Endodermal cell (in vitro differentiated cells): ENCODE measurements around the gene PLA2G4A. TPM values are rescaled to one million over a fixed set of nuclear protein-coding genes. Genes with fewer than 3 reads are reported as not detected.

Experiments
- DNase-seq: peaks from one replicate; pipeline ENCODE4 v3.0.0-alpha.2; 2017
- H3K27ac ChIP-seq: 2 replicates; pipeline ENCODE4 v1.5.1; 2013; ENCODE audit warnings: mild to moderate bottlenecking, low read depth, low read length, moderate library complexity
- H3K27me3 ChIP-seq: 2 replicates; pipeline ENCODE4 v1.6.1; 2013; ENCODE audit warnings: mild to moderate bottlenecking, low read length, moderate library complexity; ENCODE audit not compliant: insufficient read depth, control insufficient read depth, poor library complexity, severe bottlenecking
- H3K36me3 ChIP-seq: 2 replicates; pipeline ENCODE4 v1.7.0; 2013; ENCODE audit warnings: mild to moderate bottlenecking, low read length, moderate library complexity; ENCODE audit not compliant: control insufficient read depth, insufficient read depth
- H3K4me1 ChIP-seq: one replicate; pipeline ENCODE4 v1.7.0; 2013; ENCODE audit warnings: low read length; ENCODE audit not compliant: control insufficient read depth, insufficient read depth
- H3K4me3 ChIP-seq: 2 replicates; pipeline ENCODE4 v1.5.1; 2013; ENCODE audit warnings: mild to moderate bottlenecking, low read length, moderate library complexity
- H3K9ac ChIP-seq: 2 replicates; pipeline ENCODE4 v1.6.1; 2013; ENCODE audit warnings: mild to moderate bottlenecking, low read length, moderate library complexity; ENCODE audit not compliant: poor library complexity, severe bottlenecking; ENCODE audit errors: extremely low read depth
- H3K9me3 ChIP-seq: 2 replicates; pipeline ENCODE4 v1.6.1; 2013; ENCODE audit warnings: mild to moderate bottlenecking, low read length, moderate library complexity; ENCODE audit not compliant: control insufficient read depth
- H3K27ac Mint-ChIP-seq: 2 replicates; pipeline ENCODE4 v1.8.0; 2020; ENCODE audit warnings: mixed read lengths
- H3K27me3 Mint-ChIP-seq: 2 replicates; pipeline ENCODE4 v1.8.0; 2021; ENCODE audit warnings: mild to moderate bottlenecking, mixed read lengths; ENCODE audit not compliant: insufficient read depth
- H3K36me3 Mint-ChIP-seq: 2 replicates; pipeline ENCODE4 v1.8.0; 2020; ENCODE audit warnings: low read depth, mixed read lengths
- H3K4me1 Mint-ChIP-seq: 2 replicates; pipeline ENCODE4 v1.8.0; 2020; ENCODE audit warnings: mixed read lengths
- H3K4me3 Mint-ChIP-seq: 2 replicates; pipeline ENCODE4 v1.8.0; 2020; ENCODE audit warnings: mild to moderate bottlenecking, moderate library complexity, mixed read lengths
- H3K9me3 Mint-ChIP-seq: 2 replicates; pipeline ENCODE4 v1.8.0; 2020; ENCODE audit warnings: mild to moderate bottlenecking, mixed read lengths
- WGBS, 2 experiments: methylation state at CpG; one replicate each; pipeline versions ENCODE4 v1.1.5 to v1.1.7; 2013; ENCODE audit warnings: missing lambda C conversion rate in 2 of 2, mixed read lengths in 1 of 2; ENCODE audit not compliant: insufficient coverage in 1 of 2, insufficient read length in 1 of 2; 5-methylcytosine and 5-hydroxymethylcytosine counted together
- long read RNA-seq, 4 experiments: library from polyadenylated mRNA in 2 of 4; library from RNA in 1 of 4; library from capped mRNA in 1 of 4; stranded (forward) in 3 of 4; unstranded in 1 of 4; transcript quantifications; one replicate each; pipeline ENCODE4 v2.0.0, GENCODE V29; 2020 to 2021; ENCODE audit warnings: inconsistent platforms in 1 of 4
- polyA plus RNA-seq, 2 experiments: library from polyadenylated mRNA; stranded (reverse); fragments of 50-300 nt; gene quantifications; one replicate each; pipeline ENCODE4 v1.2.3, GENCODE V29; 2013
- total RNA-seq, 2 donors: library from RNA; stranded (reverse); fragmentation: NEBNext Ultra II Directional in 1 of 2; extraction: Animal tissue kit (Norgen Biotek cat#: 25700) in 1 of 2; gene quantifications; 2 replicates in 1 of 2; 3 replicates in 1 of 2; pipeline ENCODE4 v1.2.1, GENCODE V29; 2021
- TF ChIP-seq, protein P1 (sequence below): fragments of 200-600 bp; sonication (generic); conservative IDR thresholded peaks from 2 replicates; pipeline ENCODE4 v1.5.0; 2021; ENCODE audit warnings: antibody characterized with exemption, mild to moderate bottlenecking

Gene PLA2G4A
- 1 to 10 TPM in 1 of 2 donors, under 1 TPM in 1; 0.35 to 1.2 TPM for total RNA-seq
- 2.5 TPM for polyA plus RNA-seq (2013, experiment 1 of 2)
- 2.1 TPM for polyA plus RNA-seq (2013, experiment 2 of 2)
- long read RNA-seq, experiment 1: 0 reads
- long read RNA-seq, experiment 2, partial matches to known transcripts: 0 of 1 reads
- long read RNA-seq, experiment 2, other reads (novel, unspliced or antisense): 1 of 1 reads
- long read RNA-seq, experiment 3, partial matches to known transcripts: 0 of 3 reads
- long read RNA-seq, experiment 3, other reads (novel, unspliced or antisense): 1 of 3 reads
- long read RNA-seq, experiment 4, partial matches to known transcripts: 0 of 1 reads
- long read RNA-seq, experiment 4, other reads (novel, unspliced or antisense): 0 of 1 reads

DNA sequence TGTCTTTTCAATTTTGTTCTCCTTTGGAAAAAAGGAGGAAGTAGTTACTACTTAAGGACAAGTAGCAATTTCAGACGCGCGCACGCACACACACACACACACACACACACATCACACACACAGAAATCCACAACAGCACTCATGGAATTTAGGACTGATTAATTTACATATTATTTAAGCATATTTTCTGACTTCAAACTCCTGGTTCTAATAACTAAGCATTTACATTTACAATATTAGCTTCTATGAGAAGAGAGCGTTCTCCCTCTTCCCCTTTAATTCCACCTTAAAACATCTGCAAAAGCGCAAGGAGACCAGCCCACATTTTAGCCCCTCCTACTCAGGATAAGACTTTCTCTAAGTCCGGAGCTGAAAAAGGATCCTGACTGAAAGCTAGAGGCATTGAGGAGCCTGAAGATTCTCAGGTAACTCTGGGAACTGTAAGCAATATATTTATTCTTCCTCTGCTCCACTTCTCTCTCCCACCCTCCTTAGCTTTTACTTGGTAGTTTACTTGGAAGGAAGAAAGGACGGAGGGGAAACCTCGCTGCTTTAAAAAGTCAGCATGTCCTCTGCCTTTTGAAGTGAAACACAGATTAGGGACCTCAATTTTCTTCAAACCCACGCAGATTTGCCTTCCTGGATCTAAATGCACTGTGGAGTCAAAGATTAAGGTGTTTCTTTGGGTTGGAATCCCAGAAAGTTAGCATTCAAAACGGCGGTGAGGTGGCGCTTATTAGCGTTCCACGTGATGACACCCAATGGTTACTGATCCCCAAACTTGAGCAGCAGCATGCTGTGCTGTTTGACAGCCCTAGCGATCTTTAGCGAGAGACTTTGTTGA, at the start of gene PLA2G4A:
Gene PLA2G4A (plus strand): TSS at position 339 of the 844 bp plus-strand sequence. CDS start 25,406 bp downstream, outside the sequence.
- Histone ChIP-seq H3K36me3 (no peaks in the 10 kb centered on the region), H3K9ac (no peak within 1 kb of the TSS), H3K27me3 (peaks cover 6% of the 10 kb centered on the region), H3K4me1 (no peaks in the 10 kb centered on the region), H3K9me3 (no peaks in the 10 kb centered on the region), H3K27ac (no peak within 1 kb of the TSS), H3K4me3 (peak within 1 kb of the TSS; percentile 83)
- TF ChIP-seq, protein P1, sequence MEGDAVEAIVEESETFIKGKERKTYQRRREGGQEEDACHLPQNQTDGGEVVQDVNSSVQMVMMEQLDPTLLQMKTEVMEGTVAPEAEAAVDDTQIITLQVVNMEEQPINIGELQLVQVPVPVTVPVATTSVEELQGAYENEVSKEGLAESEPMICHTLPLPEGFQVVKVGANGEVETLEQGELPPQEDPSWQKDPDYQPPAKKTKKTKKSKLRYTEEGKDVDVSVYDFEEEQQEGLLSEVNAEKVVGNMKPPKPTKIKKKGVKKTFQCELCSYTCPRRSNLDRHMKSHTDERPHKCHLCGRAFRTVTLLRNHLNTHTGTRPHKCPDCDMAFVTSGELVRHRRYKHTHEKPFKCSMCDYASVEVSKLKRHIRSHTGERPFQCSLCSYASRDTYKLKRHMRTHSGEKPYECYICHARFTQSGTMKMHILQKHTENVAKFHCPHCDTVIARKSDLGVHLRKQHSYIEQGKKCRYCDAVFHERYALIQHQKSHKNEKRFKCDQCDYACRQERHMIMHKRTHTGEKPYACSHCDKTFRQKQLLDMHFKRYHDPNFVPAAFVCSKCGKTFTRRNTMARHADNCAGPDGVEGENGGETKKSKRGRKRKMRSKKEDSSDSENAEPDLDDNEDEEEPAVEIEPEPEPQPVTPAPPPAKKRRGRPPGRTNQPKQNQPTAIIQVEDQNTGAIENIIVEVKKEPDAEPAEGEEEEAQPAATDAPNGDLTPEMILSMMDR: no peak
- H3K9me3 Mint-ChIP-seq: peaks cover 1% of the 10 kb centered on the region
- peak within 1 kb of the TSS; percentile 59 for H3K4me3 Mint-ChIP-seq
- no peaks in the 10 kb centered on the region for H3K4me1 Mint-ChIP-seq
- peak within 1 kb of the TSS; percentile 12 for H3K27ac Mint-ChIP-seq
- WGBS, 2 experiments: 15 to 31% methylated on average over 9 to 17 of the region's 17 CpGs
- peak; percentile 60 for DNase-seq
- H3K36me3 Mint-ChIP-seq: no peaks in the 10 kb centered on the region
- H3K27me3 Mint-ChIP-seq: peaks cover 7% of the 10 kb centered on the region

DNA sequence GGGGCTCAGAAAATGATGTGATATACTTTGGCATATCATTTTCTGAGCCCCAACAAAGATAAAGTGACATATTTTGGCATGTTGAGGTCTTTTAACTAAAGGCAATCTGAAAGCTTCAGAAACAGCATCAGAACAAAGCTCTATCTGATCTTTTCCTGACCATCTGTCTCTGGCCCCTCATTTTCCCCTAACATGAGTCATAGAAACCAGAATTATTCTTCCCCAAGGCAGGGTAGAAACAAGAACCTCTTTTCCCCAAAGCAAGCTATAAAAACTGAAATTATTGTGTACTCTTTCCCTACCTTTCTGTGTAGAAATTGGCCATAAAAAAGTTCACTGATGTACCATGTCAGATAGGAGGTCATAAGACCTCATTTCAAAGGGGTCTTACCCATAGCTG, 48.7 kb upstream of the PLA2G4A start:
- Mint-ChIP-seq H3K9me3 (no peaks in the 10 kb centered on the region), H3K4me1 (no peaks in the 10 kb centered on the region), H3K27me3 (no peaks in the 10 kb centered on the region), H3K27ac (no peak overlapping the region), H3K4me3 (no peak overlapping the region), H3K36me3 (no peaks in the 10 kb centered on the region)
- no peak overlapping the region for H3K4me3 ChIP-seq
- no peaks in the 10 kb centered on the region for H3K9me3 ChIP-seq
- H3K27me3 ChIP-seq: no peaks in the 10 kb centered on the region
- H3K36me3 ChIP-seq: no peaks in the 10 kb centered on the region
- H3K4me1 ChIP-seq: no peaks in the 10 kb centered on the region
- no peak overlapping the region for H3K27ac ChIP-seq
- TF ChIP-seq, protein P1: no peak
- no peak for DNase-seq
- H3K9ac ChIP-seq: no peak overlapping the region

DNA sequence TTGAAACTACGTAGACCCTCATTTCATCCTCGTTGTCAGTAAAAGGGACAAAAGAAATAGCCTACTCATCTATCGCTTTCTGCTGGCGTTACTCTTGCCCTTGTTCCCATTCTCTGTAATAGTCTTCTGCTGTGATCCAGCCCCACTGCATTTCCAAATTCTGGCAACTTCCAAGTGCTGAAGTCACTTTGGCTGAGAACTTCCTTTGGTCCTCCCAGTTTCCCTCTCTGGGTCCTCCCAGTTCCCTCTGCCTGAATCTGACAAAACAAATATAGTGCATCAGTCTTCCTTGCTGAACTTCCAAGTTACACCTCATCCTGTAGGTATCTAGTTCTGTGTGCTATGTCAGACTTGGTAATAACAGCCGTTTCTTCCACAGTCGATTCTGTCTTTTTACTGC, 47.0 kb upstream of the PLA2G4A start:
- H3K4me3 Mint-ChIP-seq: no peak overlapping the region
- WGBS, 2 experiments: 89 to 94% methylated on average over 6 of the region's 6 CpGs
- Histone ChIP-seq H3K4me3 (no peak overlapping the region), H3K27ac (no peak overlapping the region), H3K36me3 (no peaks in the 10 kb centered on the region), H3K27me3 (no peaks in the 10 kb centered on the region), H3K9me3 (no peaks in the 10 kb centered on the region), H3K4me1 (no peaks in the 10 kb centered on the region), H3K9ac (no peak overlapping the region)
- H3K27me3 Mint-ChIP-seq: no peaks in the 10 kb centered on the region
- H3K4me1 Mint-ChIP-seq: no peaks in the 10 kb centered on the region
- H3K9me3 Mint-ChIP-seq: no peaks in the 10 kb centered on the region
- no peaks in the 10 kb centered on the region for H3K36me3 Mint-ChIP-seq
- TF ChIP-seq, protein P1: no peak
- no peak overlapping the region for H3K27ac Mint-ChIP-seq
- DNase-seq: no peak
